Measurements from ENCODE around the gene ABCA7. TPM values are rescaled to one million over a fixed set of nuclear protein-coding genes. Genes with fewer than 3 reads are reported as not detected.

ABCA7 gene
- total and polyA plus RNA-seq, 9 donors: 1.4 to 10.5 (median 2.5) TPM

- intact Hi-C loops (cut with DNase I): loop anchor here in 2 of 4 donors (5.0 to 10.0 kb wide), 2 partner anchors 71 to 219 kb away; partner anchors contain the start of genes ATP5F1D (in 1 of the 2), MIDN (in 1 of the 2) and POLR2E (in 1 of the 2)
- Histone ChIP-seq H3K36me3 (no peaks in the 10 kb centered on the region), H3K27ac (peak within 1 kb of the TSS; percentile 87 to 95), H3K4me1 (ENCODE audit: insufficient read depth) (peaks cover 10% of the 10 kb centered on the region), H3K9me3 (no peaks in the 10 kb centered on the region), H3K27me3 (no peaks in the 10 kb centered on the region), H3K4me3 (peak within 1 kb of the TSS; percentile 83)
- 2 to 10% (median 4%) methylated on average over 25 to 63 of the region's 63 CpGs for whole genome bisulfite sequencing, 3 donors
- TF ChIP-seq EP300 (IDR thresholded peaks at IDR 0.05) (no peak), POLR2A (IDR thresholded peaks at IDR 0.05) (peak; percentile 91)
- DNase-seq: peak; percentile 84 to 91 (median 84)
These were observed 13.7 kb upstream of the ABCA7 start, which contains the start of gene CNN2 for GRCh38 chr19:1025960-1026782. Gene CNN2, plus strand, starts transcription at chr19:1026608. Its CDS starts 54 bp downstream, at chr19:1026662.

- WGBS, 3 donors: 1 to 2% (median 1%) methylated on average over 31 to 36 of the region's 36 CpGs
- H3K4me3 ChIP-seq: peak overlapping the region; percentile 83
- peaks cover 8% of the 10 kb centered on the region for H3K4me1 ChIP-seq (ENCODE audit: insufficient read depth)
- TF ChIP-seq EP300 (IDR thresholded peaks at IDR 0.05): no peak
- TF ChIP-seq, protein P1, sequence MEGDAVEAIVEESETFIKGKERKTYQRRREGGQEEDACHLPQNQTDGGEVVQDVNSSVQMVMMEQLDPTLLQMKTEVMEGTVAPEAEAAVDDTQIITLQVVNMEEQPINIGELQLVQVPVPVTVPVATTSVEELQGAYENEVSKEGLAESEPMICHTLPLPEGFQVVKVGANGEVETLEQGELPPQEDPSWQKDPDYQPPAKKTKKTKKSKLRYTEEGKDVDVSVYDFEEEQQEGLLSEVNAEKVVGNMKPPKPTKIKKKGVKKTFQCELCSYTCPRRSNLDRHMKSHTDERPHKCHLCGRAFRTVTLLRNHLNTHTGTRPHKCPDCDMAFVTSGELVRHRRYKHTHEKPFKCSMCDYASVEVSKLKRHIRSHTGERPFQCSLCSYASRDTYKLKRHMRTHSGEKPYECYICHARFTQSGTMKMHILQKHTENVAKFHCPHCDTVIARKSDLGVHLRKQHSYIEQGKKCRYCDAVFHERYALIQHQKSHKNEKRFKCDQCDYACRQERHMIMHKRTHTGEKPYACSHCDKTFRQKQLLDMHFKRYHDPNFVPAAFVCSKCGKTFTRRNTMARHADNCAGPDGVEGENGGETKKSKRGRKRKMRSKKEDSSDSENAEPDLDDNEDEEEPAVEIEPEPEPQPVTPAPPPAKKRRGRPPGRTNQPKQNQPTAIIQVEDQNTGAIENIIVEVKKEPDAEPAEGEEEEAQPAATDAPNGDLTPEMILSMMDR (IDR thresholded peaks at IDR 0.05): no peak
- TF ChIP-seq POLR2A (IDR thresholded peaks at IDR 0.05): no peak
- H3K27me3 ChIP-seq: no peaks in the 10 kb centered on the region
- intact Hi-C loops (cut with DNase I): loop anchor here in 2 of 4 donors (5.0 to 10.0 kb wide), 2 partner anchors 70 to 218 kb away; partner anchors contain the start of genes ATP5F1D (in 1 of the 2), MIDN (in 1 of the 2) and POLR2E (in 1 of the 2)
- peak in 2 of 5 donors; percentile 50 to 61 for DNase-seq
- H3K9me3 ChIP-seq: no peaks in the 10 kb centered on the region
- no peaks in the 10 kb centered on the region for H3K36me3 ChIP-seq
- peak overlapping the region; percentile 87 to 95 for H3K27ac ChIP-seq
These were observed 12.9 kb upstream of the ABCA7 start for GRCh38 chr19:1026783-1027649.

DNA sequence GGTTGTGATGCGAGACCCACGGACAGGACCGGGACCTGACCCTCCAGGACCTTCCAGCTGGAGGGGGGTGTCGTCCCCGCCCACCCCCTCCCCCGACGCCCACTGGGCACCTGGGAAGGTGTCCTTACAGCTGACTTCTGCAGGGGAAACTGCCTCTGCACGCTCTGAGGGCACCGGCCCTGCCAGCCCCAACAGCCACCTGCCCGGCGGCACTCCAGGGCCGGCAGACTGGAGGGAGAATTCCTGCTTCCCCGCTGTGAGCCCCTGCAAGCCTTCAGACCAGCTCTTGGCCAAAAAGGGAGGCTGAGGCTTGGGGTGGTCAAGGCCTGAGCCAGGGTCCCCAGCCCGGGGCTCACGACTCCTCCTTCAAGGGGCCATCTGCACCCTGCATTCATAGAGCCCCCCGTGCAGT lies 12.3 kb upstream of the ABCA7 start:
- Histone ChIP-seq H3K27me3 (no peaks in the 10 kb centered on the region), H3K27ac (peak overlapping the region; percentile 87 to 95), H3K36me3 (no peaks in the 10 kb centered on the region), H3K4me3 (peak overlapping the region; percentile 83), H3K4me1 (ENCODE audit: insufficient read depth) (peaks cover 8% of the 10 kb centered on the region), H3K9me3 (no peaks in the 10 kb centered on the region)
- TF ChIP-seq EP300 (IDR thresholded peaks at IDR 0.05): no peak
- TF ChIP-seq POLR2A (IDR thresholded peaks at IDR 0.05): no peak
- TF ChIP-seq, protein P1 (IDR thresholded peaks at IDR 0.05): no peak
- peak in 1 of 5 donors; percentile 60 for DNase-seq
- intact Hi-C loops (cut with DNase I): loop anchor here in 2 of 4 donors (5.0 to 10.0 kb wide), 2 partner anchors 70 to 217 kb away; partner anchors contain the start of genes ATP5F1D (in 1 of the 2), MIDN (in 1 of the 2) and POLR2E (in 1 of the 2)
- 1 to 4% (median 2%) methylated on average over 15 to 16 of the region's 16 CpGs for WGBS, 3 donors

- 1 to 3% (median 1%) methylated on average over 37 to 58 of the region's 58 CpGs for WGBS, 3 donors
- DNase-seq: peak; percentile 83 to 92 (median 87)
These were observed 11.6 kb upstream of the ABCA7 start for GRCh38 chr19:1028062-1028926.

More at GRCh38 chr19:1028062-1028926, 11.6 kb upstream of the ABCA7 start:
- peak overlapping the region; percentile 83 for H3K4me3 ChIP-seq
- no peaks in the 10 kb centered on the region for H3K36me3 ChIP-seq
- no peaks in the 10 kb centered on the region for H3K9me3 ChIP-seq
- peak overlapping the region; percentile 87 to 95 for H3K27ac ChIP-seq
- intact Hi-C loops (cut with DNase I): loop anchor here in 2 of 4 donors (5.0 to 10.0 kb wide), 2 partner anchors 69 to 217 kb away; partner anchors contain the start of genes ATP5F1D (in 1 of the 2), MIDN (in 1 of the 2) and POLR2E (in 1 of the 2)
- H3K4me1 ChIP-seq (ENCODE audit: insufficient read depth): peaks cover 8% of the 10 kb centered on the region
- no peak for TF ChIP-seq POLR2A (IDR thresholded peaks at IDR 0.05)
- TF ChIP-seq, protein P1 (IDR thresholded peaks at IDR 0.05): no peak
- no peak for TF ChIP-seq EP300 (IDR thresholded peaks at IDR 0.05)
- no peaks in the 10 kb centered on the region for H3K27me3 ChIP-seq
